Glomerular visceral epithelial cell (primary cell): ENCODE measurements around the gene SLC35F3.
"Not testable (repeated sequence)": the region's sequence is repeated elsewhere in the genome, so short reads cannot be mapped to it uniquely, and the experiment has no call there.

Experiments used
- DNase-seq: peaks from one replicate; pipeline ENCODE4 v3.0.0-alpha.2; 2016; ENCODE audit errors: extremely low spot score

Gene SLC35F3

GRCh38 chr1:234222561-234223280 is 318.2 kb downstream of the SLC35F3 start:
- no peak for DNase-seq

- DNase-seq, result no peak
These were observed 321.8 kb downstream of the SLC35F3 start for GRCh38 chr1:234226113-234226818.

DNA sequence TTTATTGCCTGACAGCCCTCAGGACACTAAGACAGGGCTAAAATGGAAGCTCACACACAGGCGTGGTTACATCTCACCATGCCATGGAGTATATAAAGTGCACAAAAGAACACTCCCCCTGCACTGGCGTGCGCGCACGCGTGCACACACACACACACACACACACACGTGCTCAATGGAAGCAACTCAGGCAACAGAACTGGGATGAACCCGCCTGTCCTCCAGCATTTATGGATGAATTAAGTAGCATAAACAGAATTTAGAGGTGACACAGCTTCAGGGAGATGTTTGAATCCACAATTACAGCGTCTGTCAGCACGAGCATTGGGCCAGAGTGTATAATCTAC is 322.3 kb downstream of the SLC35F3 start:
- no peak for DNase-seq

- no peak for DNase-seq
These were observed 325.3 kb downstream of the SLC35F3 start for GRCh38 chr1:234229581-234230387.

DNA sequence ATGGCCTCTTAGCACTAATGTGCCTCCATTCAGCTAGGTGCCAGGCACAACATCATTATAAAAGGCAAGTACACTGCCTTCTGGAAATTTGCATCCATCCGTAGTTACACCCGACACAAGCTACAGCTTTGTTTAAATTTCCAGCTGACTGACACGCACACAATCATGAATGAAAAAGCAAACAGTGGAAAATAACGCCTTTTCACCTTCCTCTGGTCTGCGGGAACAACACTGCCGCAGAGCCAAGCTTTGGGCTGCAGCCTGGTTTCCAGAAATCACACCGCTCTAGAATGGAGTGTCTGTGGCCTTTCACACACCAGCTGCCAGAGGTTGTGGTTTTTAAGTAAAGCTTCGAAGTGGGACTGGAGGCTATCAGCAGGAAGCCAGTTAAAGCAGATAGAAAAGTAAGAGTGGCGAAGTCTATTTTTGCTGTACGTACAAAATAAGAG is 326.0 kb downstream of the SLC35F3 start:
- no peak for DNase-seq

DNA sequence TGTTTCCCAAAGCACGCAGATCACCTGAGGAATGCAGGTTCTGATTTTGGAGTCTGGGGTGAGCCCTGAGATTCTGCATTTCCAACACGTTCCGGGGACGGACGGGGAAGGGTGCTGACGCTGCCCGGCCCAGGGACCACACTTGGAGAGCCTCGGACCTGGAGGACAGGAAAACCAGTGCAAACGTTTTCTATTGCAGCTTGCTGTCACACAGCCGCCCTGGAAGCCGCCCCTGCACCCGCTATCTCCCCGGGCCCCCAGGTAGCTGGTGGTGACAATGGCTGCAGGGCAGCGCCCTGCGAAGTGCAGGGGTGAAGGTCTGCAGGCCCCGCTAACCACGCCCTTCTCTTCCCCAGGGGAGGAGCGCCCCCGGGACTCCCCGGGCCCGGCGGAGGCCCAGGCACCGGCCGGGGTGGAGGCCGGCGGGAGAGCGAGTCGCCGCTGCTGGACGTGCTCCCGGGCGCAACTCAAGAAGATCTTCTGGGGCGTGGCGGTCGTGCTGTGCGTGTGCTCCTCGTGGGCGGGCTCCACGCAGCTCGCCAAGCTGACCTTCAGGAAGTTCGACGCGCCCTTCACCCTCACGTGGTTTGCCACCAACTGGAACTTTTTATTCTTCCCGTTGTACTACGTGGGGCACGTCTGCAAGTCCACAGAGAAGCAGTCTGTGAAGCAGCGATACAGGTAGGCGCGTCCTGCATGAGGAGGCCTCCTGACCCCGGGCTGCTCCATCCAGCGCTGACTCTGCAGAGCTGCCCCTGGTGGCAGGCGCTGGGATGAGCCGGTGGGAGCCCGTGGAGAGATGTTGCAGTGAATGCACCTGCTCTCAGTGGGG is 326.8 kb downstream of the SLC35F3 start:
- DNase-seq, result no peak

GRCh38 chr1:234231893-234232276 is 327.4 kb downstream of the SLC35F3 start:
- no peak for DNase-seq

GRCh38 chr1:234234199-234234598 is 329.7 kb downstream of the SLC35F3 start:
- no peak for DNase-seq

GRCh38 chr1:234235434-234235881 is 331.0 kb downstream of the SLC35F3 start:
- DNase-seq, result no peak

DNA sequence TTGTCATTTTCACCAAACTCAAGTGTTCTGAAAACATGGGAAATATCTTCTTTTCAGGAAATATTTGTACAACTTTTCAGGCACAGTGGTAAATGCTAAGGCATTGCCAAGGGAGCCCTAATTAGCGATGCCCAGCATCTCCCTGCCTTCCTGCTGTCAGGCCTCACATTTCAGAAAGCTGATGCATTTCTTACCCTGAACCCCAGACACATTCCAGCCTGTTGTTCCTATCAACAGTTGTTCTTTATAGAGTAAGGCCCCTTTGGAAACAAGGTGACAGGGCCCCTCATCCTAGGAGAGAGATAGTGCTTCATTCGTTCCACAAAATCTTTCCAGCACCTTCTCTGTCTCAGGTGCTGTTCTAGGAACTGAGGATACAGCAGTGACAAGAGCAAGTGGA is 332.9 kb downstream of the SLC35F3 start:
- DNase-seq, result no peak

- no peak for DNase-seq
These were observed 333.6 kb downstream of the SLC35F3 start for GRCh38 chr1:234238060-234238459.

DNA sequence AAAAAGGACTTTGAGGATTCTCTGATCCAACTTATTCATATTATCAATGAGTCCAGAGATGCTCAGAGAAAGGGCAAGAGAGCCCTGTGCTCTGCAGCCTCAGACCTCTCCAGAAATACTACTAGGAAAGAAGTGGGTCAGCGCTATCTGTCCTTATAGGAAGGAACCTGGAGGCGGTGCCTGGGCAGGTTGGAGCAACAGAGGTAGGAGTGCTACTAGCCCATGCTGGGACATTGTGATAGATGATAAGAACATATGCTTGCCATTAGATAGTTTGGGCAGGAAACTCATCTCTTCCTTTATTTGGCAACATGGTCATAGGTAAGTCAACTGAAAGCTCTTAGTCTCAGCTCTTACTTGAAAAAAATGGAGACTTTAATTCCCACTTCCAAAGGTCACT is 335.0 kb downstream of the SLC35F3 start:
- no peak for DNase-seq

GRCh38 chr1:234239936-234240335 is 335.5 kb downstream of the SLC35F3 start:
- no peak for DNase-seq

DNA sequence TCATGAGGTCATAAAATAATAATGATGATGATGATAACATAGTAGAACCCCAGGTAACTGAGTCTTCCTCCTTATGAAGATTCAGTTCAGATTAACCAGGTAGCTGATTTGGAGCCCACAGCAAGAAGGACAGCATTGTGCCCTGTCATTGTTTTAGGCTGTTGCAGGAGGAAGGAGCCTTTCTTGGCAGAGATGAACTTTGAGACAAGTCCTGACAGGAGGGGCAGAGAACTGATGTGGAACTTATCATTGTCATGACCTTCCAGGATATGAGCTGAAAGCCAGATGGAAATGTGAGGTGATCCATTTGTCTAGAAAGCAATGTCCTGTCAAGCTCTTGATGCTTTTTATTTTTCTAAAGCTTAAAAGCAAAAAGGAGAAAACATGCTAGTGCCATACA is 336.2 kb downstream of the SLC35F3 start:
- DNase-seq, result no peak

DNA sequence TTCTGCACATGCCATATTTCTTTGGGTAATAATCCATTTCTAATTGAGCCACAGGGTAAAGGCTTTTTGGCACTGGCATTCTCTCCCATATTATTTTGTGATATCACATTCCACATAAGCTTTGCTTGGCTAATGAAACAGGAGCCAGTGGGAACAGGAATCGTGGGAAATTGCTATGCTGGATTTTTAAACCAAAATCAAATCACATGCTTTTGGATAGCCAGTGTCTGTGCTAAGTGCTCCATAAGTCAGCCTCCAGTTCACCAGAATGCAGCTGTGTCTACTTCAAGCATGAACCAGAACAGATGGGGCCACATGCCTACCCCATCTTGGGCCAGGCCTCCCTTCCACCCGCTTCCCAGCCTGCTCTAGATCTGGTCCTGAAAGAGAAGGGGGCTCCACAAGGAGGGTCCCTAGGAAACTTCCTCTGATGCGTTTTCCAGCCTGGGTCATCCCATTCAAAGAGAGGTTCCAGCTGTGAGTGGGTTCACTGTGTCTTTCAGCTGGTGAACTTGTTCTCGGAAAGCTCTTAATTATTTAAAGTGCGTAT is 337.5 kb downstream of the SLC35F3 start:
- no peak for DNase-seq

DNA sequence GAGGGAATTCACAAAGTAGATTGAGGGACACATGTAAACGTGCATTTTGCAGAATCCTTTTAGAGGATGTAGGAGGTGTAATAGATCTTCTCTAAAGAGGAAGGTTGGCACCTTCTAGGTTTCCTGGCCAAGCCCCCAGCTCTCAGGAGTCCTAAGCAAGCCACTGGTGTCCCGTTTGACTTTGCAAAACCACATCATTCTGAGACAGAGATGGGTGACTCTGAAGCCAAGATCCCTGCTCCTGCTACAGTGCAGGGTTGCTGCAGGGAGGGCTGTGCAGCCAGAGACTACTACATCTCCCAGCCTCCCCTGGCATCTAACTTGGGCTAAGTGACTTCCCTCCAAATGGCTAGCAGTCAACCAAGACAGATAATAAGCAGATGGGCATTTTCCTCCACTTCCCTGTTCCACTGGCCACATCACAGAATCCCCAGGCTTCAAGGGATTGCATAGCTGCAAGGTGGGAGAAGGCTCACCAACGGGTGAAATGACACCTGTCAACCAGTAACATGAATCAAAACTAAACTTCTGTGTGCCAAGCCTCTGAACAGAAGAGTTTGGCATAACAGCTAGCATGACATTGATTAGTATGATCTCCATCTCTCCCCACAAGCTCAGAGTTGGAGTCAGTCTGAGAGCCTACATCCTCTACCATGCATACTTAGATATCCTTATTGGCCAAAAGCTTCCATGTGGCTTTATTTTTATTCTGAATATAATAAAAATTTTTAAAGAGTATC is 339.2 kb downstream of the SLC35F3 start:
- DNase-seq, result no peak

- no peak for DNase-seq
These were observed 340.0 kb downstream of the SLC35F3 start for GRCh38 chr1:234244482-234244881.

DNA sequence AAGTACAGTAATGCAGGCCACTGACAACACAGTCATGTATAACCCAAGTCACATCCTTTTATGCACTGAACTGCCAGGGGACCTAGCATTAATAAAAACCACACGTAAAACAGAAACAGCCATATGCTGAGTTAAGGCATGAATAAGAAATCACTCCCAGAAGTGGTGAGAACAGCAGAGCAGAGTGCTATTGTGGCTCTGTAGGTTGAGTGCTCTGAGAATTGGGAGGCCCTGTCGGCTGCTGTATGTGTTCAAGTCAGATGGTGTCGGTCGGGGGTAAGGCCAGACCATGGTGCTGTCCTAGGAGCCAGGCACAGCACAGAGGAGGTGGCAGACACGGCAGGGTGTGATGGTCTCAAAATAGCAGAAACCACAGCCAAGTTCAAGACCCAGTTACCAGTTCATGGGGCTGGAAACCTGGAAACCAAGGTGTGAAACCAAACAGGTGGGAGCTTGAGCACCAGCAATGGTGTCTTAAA is 342.2 kb downstream of the SLC35F3 start:
- no peak for DNase-seq

DNA sequence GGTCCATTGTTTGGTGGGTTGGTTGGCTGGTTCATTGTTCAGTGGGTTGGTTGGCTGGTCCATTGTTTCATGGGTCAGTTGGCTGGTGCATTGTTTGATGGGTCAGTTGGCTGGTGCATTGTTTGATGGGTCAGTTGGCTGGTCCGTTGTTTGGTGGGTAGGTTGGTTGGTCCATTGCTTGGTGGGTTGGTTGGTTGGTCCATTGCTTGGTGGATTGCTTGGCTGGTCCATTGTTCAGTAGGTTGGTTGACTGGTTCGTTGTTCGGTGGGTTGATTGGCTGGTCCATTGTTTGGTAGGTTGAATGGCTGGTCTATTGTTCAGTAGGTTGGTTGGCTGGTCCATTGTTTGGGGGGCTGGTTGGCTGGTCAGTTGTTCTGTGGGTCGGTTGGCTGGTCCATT is 343.3 kb downstream of the SLC35F3 start:
- not testable (repeated sequence) for DNase-seq

GRCh38 chr1:234250747-234251146 is 346.3 kb downstream of the SLC35F3 start:
- no peak for DNase-seq

DNA sequence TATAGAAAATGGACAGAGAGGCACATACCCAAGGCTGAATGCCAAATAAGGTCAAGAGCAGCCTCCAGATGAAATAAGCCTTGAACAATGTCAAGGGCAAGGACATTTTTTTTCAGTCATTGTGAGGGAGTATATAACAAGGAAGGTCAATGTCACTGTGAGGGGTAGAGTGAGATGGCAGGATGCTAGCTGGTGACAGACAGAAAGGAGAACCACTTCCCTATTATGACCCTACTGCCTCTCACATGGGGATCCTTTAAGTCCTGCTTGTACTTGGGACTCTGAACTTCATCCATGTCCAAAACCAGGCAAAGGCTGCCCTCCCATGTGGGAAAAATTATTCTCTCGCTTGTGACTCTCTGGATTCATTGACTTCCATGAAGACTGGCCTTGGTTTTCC is 349.3 kb downstream of the SLC35F3 start:
- DNase-seq, result no peak
